ENCODE data around the gene LRRC10.

The LRRC10 gene

GRCh38 chr12:69641546-69641945 is 30.8 kb upstream of the LRRC10 start:
- no peak overlapping the region for H3K4me3 ChIP-seq (ENCODE audit: low read depth, low read length)
- no peak for TF ChIP-seq CTCF (IDR thresholded peaks at IDR 0.05; ENCODE audit: low read depth, low read length)

- H3K4me3 ChIP-seq (ENCODE audit: low read depth, low read length), result no peak overlapping the region
- TF ChIP-seq CTCF (IDR thresholded peaks at IDR 0.05; ENCODE audit: low read depth, low read length), result peak; percentile 94
These were observed 28.8 kb upstream of the LRRC10 start for GRCh38 chr12:69639400-69640016.

- no peak overlapping the region for H3K4me3 ChIP-seq (ENCODE audit: low read depth, low read length)
- TF ChIP-seq CTCF (IDR thresholded peaks at IDR 0.05; ENCODE audit: low read depth, low read length), result 0 out of 2 replicates have a peak, but pooled peaks have one; percentile 8
These were observed 22.4 kb upstream of the LRRC10 start for GRCh38 chr12:69633061-69633460.

GRCh38 chr12:69630191-69630590 is 19.5 kb upstream of the LRRC10 start:
- no peak overlapping the region for H3K4me3 ChIP-seq (ENCODE audit: low read depth, low read length)
- TF ChIP-seq CTCF (IDR thresholded peaks at IDR 0.05; ENCODE audit: low read depth, low read length), result peak; percentile 30

GRCh38 chr12:69627501-69627900 is 16.8 kb upstream of the LRRC10 start:
- no peak for TF ChIP-seq CTCF (IDR thresholded peaks at IDR 0.05; ENCODE audit: low read depth, low read length)
- no peak overlapping the region for H3K4me3 ChIP-seq (ENCODE audit: low read depth, low read length)

- no peak for TF ChIP-seq CTCF (IDR thresholded peaks at IDR 0.05; ENCODE audit: low read depth, low read length)
- no peak overlapping the region for H3K4me3 ChIP-seq (ENCODE audit: low read depth, low read length)
These were observed 13.3 kb upstream of the LRRC10 start for GRCh38 chr12:69623970-69624369.

GRCh38 chr12:69621551-69621950 is 10.8 kb upstream of the LRRC10 start:
- H3K4me3 ChIP-seq (ENCODE audit: low read depth, low read length), result no peak overlapping the region
- TF ChIP-seq CTCF (IDR thresholded peaks at IDR 0.05; ENCODE audit: low read depth, low read length), result no peak

Data from WI38 (cell line).